ENCODE data around the gene PLCH1. TPM values are rescaled to one million over a fixed set of nuclear protein-coding genes. Genes with fewer than 3 reads are reported as not detected.

Gene PLCH1
- total RNA-seq, 4 donors from 2014 or later = 1.4 to 7.0 (median 2.0) TPM

GRCh38 chr3:155326901-155327300 lies 418.0 kb downstream of the PLCH1 start:
- no peak for DNase-seq (ENCODE audit: low spot score in 2 of 2)
- 91 to 93% methylated on average over 4 of the region's 4 CpGs for WGBS, 2 donors
- Histone ChIP-seq H3K9me3 (no peaks in the 10 kb centered on the region), H3K36me3 (no peaks in the 10 kb centered on the region), H3K4me1 (no peaks in the 10 kb centered on the region), H3K27ac (no peak overlapping the region), H3K27me3 (no peaks in the 10 kb centered on the region), H3K4me3 (no peak overlapping the region)
- TF ChIP-seq POLR2A (IDR thresholded peaks at IDR 0.05) = no peak
- TF ChIP-seq, protein P1, sequence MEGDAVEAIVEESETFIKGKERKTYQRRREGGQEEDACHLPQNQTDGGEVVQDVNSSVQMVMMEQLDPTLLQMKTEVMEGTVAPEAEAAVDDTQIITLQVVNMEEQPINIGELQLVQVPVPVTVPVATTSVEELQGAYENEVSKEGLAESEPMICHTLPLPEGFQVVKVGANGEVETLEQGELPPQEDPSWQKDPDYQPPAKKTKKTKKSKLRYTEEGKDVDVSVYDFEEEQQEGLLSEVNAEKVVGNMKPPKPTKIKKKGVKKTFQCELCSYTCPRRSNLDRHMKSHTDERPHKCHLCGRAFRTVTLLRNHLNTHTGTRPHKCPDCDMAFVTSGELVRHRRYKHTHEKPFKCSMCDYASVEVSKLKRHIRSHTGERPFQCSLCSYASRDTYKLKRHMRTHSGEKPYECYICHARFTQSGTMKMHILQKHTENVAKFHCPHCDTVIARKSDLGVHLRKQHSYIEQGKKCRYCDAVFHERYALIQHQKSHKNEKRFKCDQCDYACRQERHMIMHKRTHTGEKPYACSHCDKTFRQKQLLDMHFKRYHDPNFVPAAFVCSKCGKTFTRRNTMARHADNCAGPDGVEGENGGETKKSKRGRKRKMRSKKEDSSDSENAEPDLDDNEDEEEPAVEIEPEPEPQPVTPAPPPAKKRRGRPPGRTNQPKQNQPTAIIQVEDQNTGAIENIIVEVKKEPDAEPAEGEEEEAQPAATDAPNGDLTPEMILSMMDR (IDR thresholded peaks at IDR 0.05) = no peak
- no peak for TF ChIP-seq EP300 (IDR thresholded peaks at IDR 0.05)

- Histone ChIP-seq H3K27ac (no peak overlapping the region), H3K4me3 (no peak overlapping the region), H3K36me3 (no peaks in the 10 kb centered on the region), H3K4me1 (no peaks in the 10 kb centered on the region), H3K9me3 (no peaks in the 10 kb centered on the region), H3K27me3 (no peaks in the 10 kb centered on the region)
- TF ChIP-seq, protein P1 (IDR thresholded peaks at IDR 0.05) = no peak
- TF ChIP-seq POLR2A (IDR thresholded peaks at IDR 0.05) (no peak), EP300 (IDR thresholded peaks at IDR 0.05) (no peak)
- DNase-seq (ENCODE audit: low spot score in 2 of 2) = no peak
- WGBS, 2 donors = 74 to 83% methylated on average over 5 of the region's 5 CpGs
Measured at GRCh38 chr3:155326244-155326643, 418.6 kb downstream of the PLCH1 start.

Small RNAs within 50 kb of the gene (small RNA-seq; reads per million reads assigned to genes)
- gene AC108729.3 = not detected
- not detected for gene RN7SL715P

Other genes with a start within 250 kb of the PLCH1 start
- 1 to 10 TPM; 1.4 to 5.9 (median 3.4) TPM for gene C3orf33, start 61.2 kb upstream of the PLCH1 start, total RNA-seq
- 10 to 100 TPM; 26.4 to 30.6 (median 29.6) TPM for gene SLC33A1, start 109.4 kb upstream of the PLCH1 start, total RNA-seq
- 10 to 100 TPM; 21.8 to 42.2 (median 32.8) TPM for gene GMPS, start 125.6 kb upstream of the PLCH1 start, total RNA-seq

Measured in tibial nerve (tissue), 4 donors.